ENCODE data around the gene RDX. TPM values are rescaled to one million over a fixed set of nuclear protein-coding genes. Genes with fewer than 3 reads are reported as not detected.
"Not testable (repeated sequence)": the region's sequence is repeated elsewhere in the genome, so short reads cannot be mapped to it uniquely, and the experiment has no call there.

The RDX gene
- total RNA-seq, 1 donor from 2014 or later = 98.9 TPM

GRCh38 chr11:110299006-110299785 is 2.8 kb upstream of the RDX start:
- H3K36me3 Mint-ChIP-seq (ENCODE audit: low read depth) = peaks cover 8% of the 10 kb centered on the region
- no peaks in the 10 kb centered on the region for H3K27me3 Mint-ChIP-seq (ENCODE audit: insufficient read depth)

GRCh38 chr11:110298301-110298765 is 1.9 kb upstream of the RDX start:
- H3K9me3 Mint-ChIP-seq = peaks cover 3% of the 10 kb centered on the region
- H3K4me3 Mint-ChIP-seq = no peak overlapping the region
- peaks cover 10% of the 10 kb centered on the region for H3K36me3 Mint-ChIP-seq (ENCODE audit: low read depth)
- H3K4me1 Mint-ChIP-seq (ENCODE audit: low read depth) = peaks cover 42% of the 10 kb centered on the region
- intact Hi-C loops (cut with micrococcal nuclease) = no loop called here
- no peak overlapping the region for H3K27ac Mint-ChIP-seq
- H3K27me3 Mint-ChIP-seq (ENCODE audit: insufficient read depth) = no peaks in the 10 kb centered on the region
- DNase-seq (ENCODE audit: low spot score) = no peak

More at GRCh38 chr11:110299006-110299785, 2.8 kb upstream of the RDX start:
- peaks cover 34% of the 10 kb centered on the region for H3K4me1 Mint-ChIP-seq (ENCODE audit: low read depth)
- no peak overlapping the region for H3K4me3 Mint-ChIP-seq
- intact Hi-C loops (cut with micrococcal nuclease) = no loop called here
- no peak overlapping the region for H3K27ac Mint-ChIP-seq
- peaks cover 3% of the 10 kb centered on the region for H3K9me3 Mint-ChIP-seq
- no peak for DNase-seq (ENCODE audit: low spot score)

GRCh38 chr11:110297726-110298300 is 1.4 kb upstream of the RDX start:
- DNase-seq (ENCODE audit: low spot score) = no peak
- intact Hi-C loops (cut with micrococcal nuclease) = loop anchor here (1.0 to 2.0 kb wide), 3 partner anchors 45 to 132 kb away; no protein-coding TSS in a partner anchor
- H3K4me3 Mint-ChIP-seq = peak overlapping the region; percentile 69
- H3K27me3 Mint-ChIP-seq (ENCODE audit: insufficient read depth) = no peaks in the 10 kb centered on the region
- peaks cover 10% of the 10 kb centered on the region for H3K36me3 Mint-ChIP-seq (ENCODE audit: low read depth)
- H3K27ac Mint-ChIP-seq = no peak overlapping the region
- peaks cover 3% of the 10 kb centered on the region for H3K9me3 Mint-ChIP-seq
- peaks cover 47% of the 10 kb centered on the region for H3K4me1 Mint-ChIP-seq (ENCODE audit: low read depth)

GRCh38 chr11:110297076-110297725 is 787 bp upstream of the RDX start:
- peak overlapping the region; percentile 65 for H3K27ac Mint-ChIP-seq
- H3K4me1 Mint-ChIP-seq (ENCODE audit: low read depth) = peaks cover 50% of the 10 kb centered on the region

GRCh38 chr11:110295531-110296225 is 736 bp downstream of the RDX start:
- peaks cover 62% of the 10 kb centered on the region for H3K4me1 Mint-ChIP-seq (ENCODE audit: low read depth)
- H3K36me3 Mint-ChIP-seq (ENCODE audit: low read depth) = peaks cover 17% of the 10 kb centered on the region
- H3K27me3 Mint-ChIP-seq (ENCODE audit: insufficient read depth) = no peaks in the 10 kb centered on the region

More at GRCh38 chr11:110297076-110297725, 787 bp upstream of the RDX start:
- DNase-seq (ENCODE audit: low spot score) = no peak
- intact Hi-C loops (cut with micrococcal nuclease) = loop anchor here (1.0 to 2.0 kb wide), 3 partner anchors 44 to 133 kb away; no protein-coding TSS in a partner anchor
- no peaks in the 10 kb centered on the region for H3K27me3 Mint-ChIP-seq (ENCODE audit: insufficient read depth)
- H3K9me3 Mint-ChIP-seq = peaks cover 3% of the 10 kb centered on the region
- peak overlapping the region; percentile 69 for H3K4me3 Mint-ChIP-seq
- H3K36me3 Mint-ChIP-seq (ENCODE audit: low read depth) = peaks cover 10% of the 10 kb centered on the region

GRCh38 chr11:110295086-110295485 is 1.3 kb downstream of the RDX start:
- Mint-ChIP-seq H3K36me3 (ENCODE audit: low read depth) (peaks cover 15% of the 10 kb centered on the region), H3K4me1 (ENCODE audit: low read depth) (peaks cover 62% of the 10 kb centered on the region), H3K9me3 (peaks cover under 1% of the 10 kb centered on the region), H3K27me3 (ENCODE audit: insufficient read depth) (no peaks in the 10 kb centered on the region), H3K27ac (peak overlapping the region; percentile 64), H3K4me3 (peak overlapping the region; percentile 86)
- DNase-seq (ENCODE audit: low spot score) = no peak
- intact Hi-C loops (cut with micrococcal nuclease) = loop anchor here (1.0 kb wide), 2 partner anchors 33 to 54 kb away; no protein-coding TSS in a partner anchor

More at GRCh38 chr11:110295531-110296225, 736 bp downstream of the RDX start:
- Mint-ChIP-seq H3K27ac (peak overlapping the region; percentile 64), H3K9me3 (peaks cover 3% of the 10 kb centered on the region), H3K4me3 (peak overlapping the region; percentile 86)
- peak; percentile 46 for DNase-seq (ENCODE audit: low spot score)
- intact Hi-C loops (cut with micrococcal nuclease) = loop anchor here (1.0 to 2.0 kb wide), 6 partner anchors 8 to 95 kb away; no protein-coding TSS in a partner anchor

GRCh38 chr11:110294509-110294908 is 1.9 kb downstream of the RDX start:
- Mint-ChIP-seq H3K4me1 (ENCODE audit: low read depth) (peaks cover 61% of the 10 kb centered on the region), H3K36me3 (ENCODE audit: low read depth) (peaks cover 14% of the 10 kb centered on the region), H3K9me3 (no peaks in the 10 kb centered on the region), H3K27me3 (ENCODE audit: insufficient read depth) (no peaks in the 10 kb centered on the region), H3K4me3 (peak overlapping the region; percentile 86), H3K27ac (peak overlapping the region; percentile 64)
- intact Hi-C loops (cut with micrococcal nuclease) = no loop called here
- no peak for DNase-seq (ENCODE audit: low spot score)

GRCh38 chr11:110293389-110293788 is 3.0 kb downstream of the RDX start:
- Mint-ChIP-seq H3K4me1 (ENCODE audit: low read depth) (peaks cover 63% of the 10 kb centered on the region), H3K4me3 (peak overlapping the region; percentile 86), H3K36me3 (ENCODE audit: low read depth) (peaks cover 14% of the 10 kb centered on the region), H3K27ac (no peak overlapping the region), H3K9me3 (no peaks in the 10 kb centered on the region), H3K27me3 (ENCODE audit: insufficient read depth) (no peaks in the 10 kb centered on the region)
- intact Hi-C loops (cut with micrococcal nuclease) = no loop called here
- DNase-seq (ENCODE audit: low spot score) = no peak

- H3K4me3 Mint-ChIP-seq; DNase-seq (ENCODE audit: low spot score); intact Hi-C loops (cut with micrococcal nuclease); H3K9me3 Mint-ChIP-seq; H3K27me3 Mint-ChIP-seq (ENCODE audit: insufficient read depth); H3K27ac Mint-ChIP-seq: not testable (repeated sequence)
- Mint-ChIP-seq H3K36me3 (ENCODE audit: low read depth) (peaks cover 14% of the 10 kb centered on the region), H3K4me1 (ENCODE audit: low read depth) (peaks cover 64% of the 10 kb centered on the region)
Observed at GRCh38 chr11:110292146-110292545, 4.3 kb downstream of the RDX start.

- Mint-ChIP-seq H3K36me3 (ENCODE audit: low read depth) (peaks cover 18% of the 10 kb centered on the region), H3K9me3 (no peaks in the 10 kb centered on the region), H3K27me3 (ENCODE audit: insufficient read depth) (no peaks in the 10 kb centered on the region), H3K4me1 (ENCODE audit: low read depth) (peaks cover 72% of the 10 kb centered on the region), H3K4me3 (peak overlapping the region; percentile 1), H3K27ac (no peak overlapping the region)
- intact Hi-C loops (cut with micrococcal nuclease) = no loop called here
- no peak for DNase-seq (ENCODE audit: low spot score)
Observed at GRCh38 chr11:110290591-110291334, 5.7 kb downstream of the RDX start.

GRCh38 chr11:110289472-110289871 is 6.9 kb downstream of the RDX start:
- intact Hi-C loops (cut with micrococcal nuclease) = no loop called here
- DNase-seq (ENCODE audit: low spot score) = no peak
- no peaks in the 10 kb centered on the region for H3K27me3 Mint-ChIP-seq (ENCODE audit: insufficient read depth)
- H3K36me3 Mint-ChIP-seq (ENCODE audit: low read depth) = peaks cover 15% of the 10 kb centered on the region
- H3K4me3 Mint-ChIP-seq = no peak overlapping the region
- H3K4me1 Mint-ChIP-seq (ENCODE audit: low read depth) = peaks cover 63% of the 10 kb centered on the region
- H3K27ac Mint-ChIP-seq = no peak overlapping the region
- H3K9me3 Mint-ChIP-seq = no peaks in the 10 kb centered on the region

GRCh38 chr11:110287537-110287936 is 8.9 kb downstream of the RDX start:
- H3K27ac Mint-ChIP-seq = no peak overlapping the region
- intact Hi-C loops (cut with micrococcal nuclease) = loop anchor here (1.0 to 2.0 kb wide), 2 partner anchors 9 to 15 kb away; partner anchors contain the start of gene RDX
- H3K4me3 Mint-ChIP-seq = no peak overlapping the region

More at GRCh38 chr11:110287537-110287936, 8.9 kb downstream of the RDX start:
- Mint-ChIP-seq H3K4me1 (ENCODE audit: low read depth) (peaks cover 44% of the 10 kb centered on the region), H3K36me3 (ENCODE audit: low read depth) (peaks cover 12% of the 10 kb centered on the region), H3K9me3 (no peaks in the 10 kb centered on the region), H3K27me3 (ENCODE audit: insufficient read depth) (no peaks in the 10 kb centered on the region)
- no peak for DNase-seq (ENCODE audit: low spot score)
